ENCODE data around the gene PICALM. TPM values are rescaled to one million over a fixed set of nuclear protein-coding genes. Genes with fewer than 3 reads are reported as not detected.

Gene PICALM
- total and polyA plus RNA-seq, 2 of the 13 experiments (the other 11 are each of a cell fraction or from before 2014, with no cell fraction given), result 97.6 to 154 TPM

DNA sequence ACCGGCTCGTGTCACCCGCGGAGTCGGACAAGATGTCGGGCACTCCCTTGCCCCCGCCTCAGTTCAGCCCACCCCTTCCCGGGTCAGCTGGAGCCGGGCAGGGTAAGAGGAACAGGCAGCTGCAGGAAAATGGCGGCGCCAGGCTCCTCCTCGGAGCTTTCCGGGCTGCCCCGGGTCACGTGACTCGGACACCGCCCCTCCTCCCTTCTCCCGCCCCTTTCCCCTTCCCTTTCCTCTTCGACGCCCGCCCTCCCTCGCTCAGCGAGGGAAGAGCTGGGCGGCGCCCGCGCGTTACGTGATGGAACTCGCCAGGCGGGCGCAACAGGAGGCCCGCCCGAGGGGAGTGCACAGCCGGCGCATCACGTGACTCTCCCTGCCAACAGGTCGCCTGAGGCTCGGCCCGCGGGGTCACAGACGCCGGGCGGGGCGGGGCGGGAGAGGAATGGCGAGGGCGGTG, at the start of gene PICALM (continued):
- peak; percentile 72 for TF ChIP-seq ZNF605 (CRISPR knock-in tag; IDR thresholded peaks at IDR 0.05)
- TF ChIP-seq ZNF883 (CRISPR knock-in tag; IDR thresholded peaks at IDR 0.05; ENCODE audit: not compliant biosample characterization), result peak; percentile 14

DNA sequence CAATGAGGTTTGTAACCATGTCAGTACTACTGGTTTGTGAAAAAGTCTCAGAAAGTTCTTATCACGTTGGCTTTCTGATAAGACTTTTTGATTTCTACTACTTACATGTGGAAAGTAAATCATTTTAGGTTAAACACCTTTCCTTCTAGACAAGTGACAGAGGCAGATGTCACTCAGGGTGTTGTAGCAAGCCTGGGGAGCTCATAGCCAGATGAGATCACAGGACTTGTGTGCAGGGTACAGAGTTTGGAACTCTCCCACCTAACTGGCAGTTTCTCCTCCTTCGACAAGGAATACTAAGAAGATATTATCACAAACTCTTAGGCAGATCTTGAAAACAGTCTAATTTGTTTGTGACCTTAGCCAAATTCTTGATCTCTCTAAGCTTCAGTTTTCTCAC, 49.4 kb upstream of the PICALM start:
- no peaks in the 10 kb centered on the region for H3K36me3 ChIP-seq (replicated peaks in 1 of 2; ENCODE audit: control insufficient read depth in 1 of 2, insufficient read depth in 2 of 2, low read length in 2 of 2)
- H3K9me3 ChIP-seq (ENCODE audit: low read length), result no peaks in the 10 kb centered on the region
- CTCF ChIA-PET (ENCODE audit: low intra/inter-chr PET ratio, low total read pairs), result no interaction called here
- ATAC-seq (no peak), DNase-seq (ENCODE audit: low spot score) (no peak), FAIRE-seq (no peak)
- H3K4me1 ChIP-seq (ENCODE audit: insufficient read depth, low read length), result peaks cover 20% of the 10 kb centered on the region
- intact Hi-C loops (cut with micrococcal nuclease; ENCODE audit: unreplicated experiment) (no loop called here), in situ Hi-C loops (cut with HindIII; ENCODE audit: extremely low pct_ligation_motif_present, low pct_unique_long_range_greater_than_20kb) (no loop called here)
- TF ChIP-seq REPIN1 (CRISPR knock-in tag; IDR thresholded peaks at IDR 0.05; ENCODE audit: borderline replicate concordance, low read depth) (no peak), PPARG (CRISPR knock-in tag; conservative IDR thresholded peaks at IDR 0.05) (no peak), ZNF224 (CRISPR knock-in tag; IDR thresholded peaks at IDR 0.05) (no peak), GTF3A (CRISPR knock-in tag; conservative IDR thresholded peaks at IDR 0.05) (no peak), ZNF143 (CRISPR knock-in tag; IDR thresholded peaks at IDR 0.05) (no peak), SRSF9 (IDR thresholded peaks at IDR 0.05; ENCODE audit: borderline replicate concordance, insufficient read depth, low read depth, low read length, poor library complexity, severe bottlenecking) (no peak), ZNF326 (CRISPR knock-in tag; IDR thresholded peaks at IDR 0.05; ENCODE audit: borderline replicate concordance) (no peak)
- TF ChIP-seq, protein P1, sequence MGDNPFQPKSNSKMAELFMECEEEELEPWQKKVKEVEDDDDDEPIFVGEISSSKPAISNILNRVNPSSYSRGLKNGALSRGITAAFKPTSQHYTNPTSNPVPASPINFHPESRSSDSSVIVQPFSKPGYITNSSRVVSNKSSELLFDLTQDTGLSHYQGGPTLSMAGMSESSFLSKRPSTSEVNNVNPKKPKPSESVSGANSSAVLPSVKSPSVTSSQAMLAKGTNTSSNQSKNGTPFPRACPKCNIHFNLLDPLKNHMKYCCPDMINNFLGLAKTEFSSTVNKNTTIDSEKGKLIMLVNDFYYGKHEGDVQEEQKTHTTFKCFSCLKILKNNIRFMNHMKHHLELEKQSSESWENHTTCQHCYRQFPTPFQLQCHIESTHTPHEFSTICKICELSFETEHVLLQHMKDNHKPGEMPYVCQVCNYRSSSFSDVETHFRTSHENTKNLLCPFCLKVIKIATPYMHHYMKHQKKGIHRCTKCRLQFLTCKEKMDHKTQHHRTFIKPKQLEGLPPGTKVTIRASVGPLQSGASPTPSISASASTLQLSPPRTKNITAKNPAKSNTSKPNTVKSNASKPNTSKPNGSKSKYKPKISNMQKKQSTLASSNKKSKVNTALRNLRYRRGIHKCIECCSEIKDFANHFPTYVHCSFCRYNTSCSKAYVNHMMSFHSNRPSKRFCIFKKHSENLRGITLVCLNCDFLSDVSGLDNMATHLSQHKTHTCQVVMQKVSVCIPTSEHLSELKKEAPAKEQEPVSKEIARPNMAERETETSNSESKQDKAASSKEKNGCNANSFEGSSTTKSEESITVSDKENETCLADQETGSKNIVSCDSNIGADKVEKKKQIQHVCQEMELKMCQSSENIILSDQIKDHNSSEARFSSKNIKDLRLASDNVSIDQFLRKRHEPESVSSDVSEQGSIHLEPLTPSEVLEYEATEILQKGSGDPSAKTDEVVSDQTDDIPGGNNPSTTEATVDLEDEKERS (CRISPR knock-in tag; IDR thresholded peaks at IDR 0.05), result no peak
- TF ChIP-seq, protein P2, sequence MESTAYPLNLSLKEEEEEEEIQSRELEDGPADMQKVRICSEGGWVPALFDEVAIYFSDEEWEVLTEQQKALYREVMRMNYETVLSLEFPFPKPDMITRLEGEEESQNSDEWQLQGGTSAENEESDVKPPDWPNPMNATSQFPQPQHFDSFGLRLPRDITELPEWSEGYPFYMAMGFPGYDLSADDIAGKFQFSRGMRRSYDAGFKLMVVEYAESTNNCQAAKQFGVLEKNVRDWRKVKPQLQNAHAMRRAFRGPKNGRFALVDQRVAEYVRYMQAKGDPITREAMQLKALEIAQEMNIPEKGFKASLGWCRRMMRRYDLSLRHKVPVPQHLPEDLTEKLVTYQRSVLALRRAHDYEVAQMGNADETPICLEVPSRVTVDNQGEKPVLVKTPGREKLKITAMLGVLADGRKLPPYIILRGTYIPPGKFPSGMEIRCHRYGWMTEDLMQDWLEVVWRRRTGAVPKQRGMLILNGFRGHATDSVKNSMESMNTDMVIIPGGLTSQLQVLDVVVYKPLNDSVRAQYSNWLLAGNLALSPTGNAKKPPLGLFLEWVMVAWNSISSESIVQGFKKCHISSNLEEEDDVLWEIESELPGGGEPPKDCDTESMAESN (CRISPR knock-in tag; conservative IDR thresholded peaks at IDR 0.05), result no peak
- no peak overlapping the region for H3K4me2 ChIP-seq (ENCODE audit: low read depth, low read length)
- 12% methylated on average over 2 of the region's 2 CpGs for WGBS (ENCODE audit: low lambda C conversion rate)
- POLR2A ChIA-PET, result interaction anchor here (1.5 kb wide), 1 partner anchor 49 kb away, joined by 5 read pairs; the partner anchor contains the start of gene PICALM
- no peak overlapping the region for H3K27ac ChIP-seq (ENCODE audit: extremely low read length, insufficient read depth, low read length)
- no peaks in the 10 kb centered on the region for H3K79me2 ChIP-seq (ENCODE audit: insufficient read depth, low read length)
- H3K9ac ChIP-seq (ENCODE audit: insufficient read depth, low read depth, low read length), result no peak overlapping the region
- no peaks in the 10 kb centered on the region for H4K20me1 ChIP-seq (ENCODE audit: insufficient read depth, low read length)
- H3K27me3 ChIP-seq (ENCODE audit: control insufficient read depth in 1 of 2, insufficient read depth in 2 of 2, low read length in 2 of 2), result 0 out of 5 replicates have a peak, but pooled peaks cover 0 to 3% of the 10 kb centered on the region in 2 experiments
- no peak overlapping the region for H3K4me3 ChIP-seq (replicated peaks in 1 of 3; ENCODE audit: insufficient read depth in 1 of 3, low read depth in 2 of 3, low read length in 3 of 3)
- H2AFZ ChIP-seq (ENCODE audit: low read length), result no peak overlapping the region
- no TSS peak for BruUV-seq (replicated peaks)
